Stimulated activated CD4-positive, alpha-beta T cell treated with anti-CD3 and anti-CD28 coated beads, Interleukin-4, amount 100 ng/mL, for 48 hours (primary cell): Measurements from ENCODE around the gene NR2F2.

Experiments used
- DNase-seq, 2 donors: peaks; one replicate each; pipeline ENCODE4 v3.0.0-alpha.2; 2020; ENCODE audit warnings: low read depth in 2 of 2

NR2F2 gene

DNA sequence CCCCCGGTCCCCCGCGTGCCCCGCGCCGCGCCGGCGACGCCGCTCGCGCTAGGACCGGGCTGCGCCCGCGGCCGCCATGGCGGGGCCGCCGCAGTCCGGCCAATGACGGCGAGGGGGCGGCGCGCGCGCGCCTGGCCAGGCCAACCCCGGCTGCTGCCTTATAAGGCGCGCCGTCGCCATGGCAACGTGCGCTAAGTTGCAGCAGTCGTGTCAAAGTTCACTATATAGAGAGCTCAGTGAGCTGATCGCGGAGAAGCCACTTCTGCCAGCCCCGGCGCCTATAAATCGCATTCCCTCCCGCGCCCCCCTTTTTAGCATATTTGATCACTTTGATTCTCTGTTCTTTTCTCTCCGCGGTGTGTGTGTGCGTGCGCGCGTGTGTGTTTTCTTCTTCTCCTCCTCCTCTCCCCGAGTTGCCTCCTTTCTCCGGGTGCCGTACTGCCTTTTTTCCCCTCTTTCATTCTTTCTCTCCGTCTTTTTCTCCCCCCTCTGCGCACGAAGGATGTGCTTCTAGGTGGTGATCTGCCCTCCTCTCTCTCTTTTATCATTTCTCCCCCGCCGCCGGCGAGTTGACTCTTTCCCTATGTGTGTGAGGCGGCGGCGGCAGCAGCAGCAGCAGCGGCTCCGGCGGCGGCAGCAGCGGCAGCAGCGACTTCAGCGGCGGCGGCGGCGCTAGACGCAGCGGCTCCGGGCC is at the start of gene NR2F2:
NR2F2 (plus strand) TSS at position 251 of the 694 bp plus-strand sequence. CDS start 1,406 bp downstream, outside the sequence.
- peak in 1 of 2 donors; percentile 43 for DNase-seq

DNA sequence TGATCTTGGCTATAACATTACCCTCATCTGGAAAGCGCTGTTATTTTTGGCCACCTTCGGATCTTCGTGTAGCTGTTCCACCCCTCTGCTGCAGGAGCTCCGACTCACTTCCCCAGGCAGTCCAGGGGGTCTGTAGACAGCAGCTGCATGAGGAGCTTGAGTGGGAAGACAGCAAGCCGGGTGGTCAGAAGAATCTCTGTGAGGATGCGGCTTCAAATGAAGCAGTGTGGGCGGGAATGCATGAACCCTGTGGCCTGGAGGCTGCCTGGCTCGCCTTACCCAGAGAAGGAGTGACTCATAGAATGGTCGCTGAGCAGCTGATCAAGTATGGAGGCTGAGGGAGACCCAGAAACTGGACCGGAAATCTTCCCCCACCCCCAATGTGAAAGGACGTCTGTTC is 45.2 kb upstream of the NR2F2 start:
- no peak for DNase-seq

DNA sequence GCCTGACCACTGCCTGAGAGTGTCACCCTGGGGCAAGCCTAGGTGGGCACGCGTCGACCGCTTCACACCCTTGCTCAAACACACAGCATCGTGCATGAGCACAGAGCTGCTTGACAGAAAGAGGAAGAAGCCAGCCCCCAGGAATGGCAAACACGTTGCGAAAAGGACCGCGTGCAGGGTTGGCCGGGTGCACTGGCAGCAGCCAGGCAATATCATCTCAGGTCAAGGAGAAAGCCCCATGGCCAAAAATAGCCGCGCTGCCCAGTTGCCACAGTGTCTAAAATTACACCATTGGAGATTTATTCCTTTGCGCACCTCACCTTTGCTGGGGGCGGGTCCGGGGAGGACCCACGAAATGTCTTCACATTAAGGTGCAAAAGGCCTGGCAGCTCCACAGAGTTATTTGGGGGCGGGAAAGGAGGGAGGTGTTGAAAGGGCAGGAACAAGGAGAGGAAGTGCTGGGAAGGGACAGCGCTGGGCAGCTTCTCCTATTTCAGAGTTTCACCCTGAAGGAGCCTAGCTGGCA is 44.7 kb upstream of the NR2F2 start:
- no peak for DNase-seq

DNA sequence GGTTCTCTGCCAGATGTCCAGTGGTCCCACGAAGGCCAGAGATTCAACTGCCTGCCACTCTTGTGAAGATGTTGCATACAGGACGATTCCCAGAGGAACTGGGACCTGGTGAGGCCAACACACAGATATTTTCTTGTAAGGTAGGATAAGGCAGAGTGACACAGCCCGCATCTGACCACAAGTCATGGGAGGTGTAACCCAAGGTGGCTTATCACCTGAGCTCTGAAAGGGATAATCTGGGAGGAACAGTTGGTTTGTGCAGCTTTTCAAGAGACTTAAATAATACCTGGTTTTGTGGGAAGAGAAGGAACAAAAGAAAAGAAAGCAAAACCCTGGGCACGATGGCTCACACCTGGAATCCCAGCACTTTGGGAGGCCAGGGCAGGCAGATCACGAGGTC is 39.8 kb upstream of the NR2F2 start:
- no peak for DNase-seq

DNA sequence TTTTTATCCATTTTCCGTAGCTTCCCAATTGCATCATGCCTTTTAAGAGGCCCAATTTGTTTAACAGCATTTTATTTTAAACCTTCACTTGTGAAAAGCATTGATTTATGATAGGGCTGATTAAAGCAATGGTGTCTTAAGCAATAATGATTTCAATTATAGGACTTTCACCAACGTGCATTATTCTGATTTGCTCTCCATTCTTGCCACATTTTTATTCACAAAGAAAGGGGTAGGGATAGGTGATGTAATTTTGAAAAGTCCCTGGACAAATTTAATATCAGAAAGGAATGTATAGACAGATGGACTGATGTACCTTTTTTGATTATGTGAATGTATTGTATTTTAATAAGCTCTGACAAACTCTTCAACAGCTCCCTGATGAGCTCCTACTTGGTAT is 37.9 kb upstream of the NR2F2 start:
- no peak for DNase-seq

DNA sequence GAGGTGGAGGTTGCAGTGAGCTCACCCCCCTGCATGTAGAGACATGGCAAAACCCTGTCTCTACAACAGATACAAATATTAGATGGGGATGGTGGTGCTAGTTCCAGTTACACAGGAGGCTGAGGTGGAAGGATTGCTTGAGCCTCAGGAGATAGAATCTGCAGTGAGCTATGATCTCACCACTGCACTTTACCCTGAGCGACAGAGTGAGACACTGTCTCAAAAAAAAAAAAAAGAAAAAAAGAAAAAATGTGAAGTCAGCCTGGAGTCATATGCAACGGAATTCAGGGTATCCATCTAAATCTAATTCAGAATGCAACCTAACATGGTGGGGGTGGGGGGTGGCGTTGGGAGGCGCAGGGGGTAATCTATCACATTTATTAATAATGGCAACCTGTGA is 37.1 kb upstream of the NR2F2 start:
- DNase-seq: no peak

DNA sequence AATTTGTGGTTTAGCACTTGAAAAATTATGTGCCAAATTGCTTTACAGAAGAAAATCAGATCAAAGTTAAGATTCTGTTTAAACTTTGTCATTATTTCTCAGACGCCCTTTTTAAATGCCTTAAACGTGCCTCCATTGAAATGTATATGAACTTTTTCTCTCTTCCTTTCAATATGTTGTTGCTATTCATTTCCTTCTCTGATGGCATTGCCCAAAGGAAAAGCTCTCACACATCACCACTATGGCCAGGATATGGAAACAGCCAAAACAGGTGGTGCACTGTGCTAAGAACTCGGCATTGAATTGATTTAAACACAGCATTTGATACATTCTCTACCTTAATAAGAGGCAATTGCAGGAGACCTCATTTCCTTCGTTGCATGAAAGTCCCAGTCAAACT is 35.7 kb upstream of the NR2F2 start:
- DNase-seq: no peak

DNA sequence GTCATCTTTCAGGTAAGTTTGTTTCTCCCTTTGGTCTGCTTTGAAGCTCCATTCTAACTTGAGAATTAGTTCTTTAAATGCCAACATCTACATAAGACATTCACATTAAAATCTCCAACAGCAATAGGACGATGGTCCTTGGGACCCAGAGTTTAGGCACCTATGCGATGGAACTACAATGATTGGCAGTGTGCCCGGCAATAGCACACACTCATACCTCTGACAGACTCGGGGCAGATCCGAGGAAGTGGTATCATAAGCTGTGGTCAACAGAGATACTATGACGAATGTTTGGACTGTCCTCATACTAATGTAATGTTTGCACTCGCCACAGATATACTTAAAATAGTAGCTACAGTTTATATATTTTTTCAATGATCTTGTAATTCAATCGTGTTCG is 34.2 kb upstream of the NR2F2 start:
- DNase-seq: no peak

DNA sequence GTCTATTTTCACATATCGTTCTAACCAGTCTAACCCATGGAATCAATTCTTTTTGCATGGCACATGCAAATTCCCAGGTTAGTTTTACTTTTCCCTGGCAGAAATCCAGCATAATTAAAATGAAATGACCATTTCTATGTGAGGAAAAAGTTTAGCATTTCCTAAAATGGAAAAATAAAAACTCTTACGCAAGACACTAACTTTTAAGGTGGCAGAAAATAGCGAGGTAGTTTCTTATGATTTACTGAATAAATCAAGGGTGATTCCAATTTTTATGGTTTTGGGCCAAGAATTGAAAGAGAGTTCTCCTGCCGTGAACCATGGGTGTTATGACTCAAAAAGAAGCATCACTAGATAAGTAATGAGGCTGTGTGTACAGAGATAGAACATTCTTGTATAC is 32.7 kb upstream of the NR2F2 start:
- no peak for DNase-seq

DNA sequence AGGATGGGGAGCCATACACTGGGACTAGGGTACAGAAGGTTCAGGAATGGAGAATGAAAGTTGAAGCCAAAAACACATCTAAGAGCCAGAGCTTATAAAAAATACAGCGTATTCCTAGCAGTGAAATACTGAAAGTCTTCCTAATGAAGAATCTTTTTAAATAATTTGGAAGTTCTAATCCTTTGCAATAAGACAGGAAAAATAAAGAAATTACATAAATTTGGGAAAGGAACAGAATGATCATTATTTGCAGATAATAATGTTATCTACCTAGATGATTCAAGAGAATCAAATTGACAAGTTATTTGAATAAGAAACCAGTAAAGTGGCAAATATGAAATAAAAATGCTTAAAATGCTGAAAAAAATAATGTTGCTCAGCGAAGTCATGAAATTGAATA is 32.3 kb upstream of the NR2F2 start:
- DNase-seq: no peak

DNA sequence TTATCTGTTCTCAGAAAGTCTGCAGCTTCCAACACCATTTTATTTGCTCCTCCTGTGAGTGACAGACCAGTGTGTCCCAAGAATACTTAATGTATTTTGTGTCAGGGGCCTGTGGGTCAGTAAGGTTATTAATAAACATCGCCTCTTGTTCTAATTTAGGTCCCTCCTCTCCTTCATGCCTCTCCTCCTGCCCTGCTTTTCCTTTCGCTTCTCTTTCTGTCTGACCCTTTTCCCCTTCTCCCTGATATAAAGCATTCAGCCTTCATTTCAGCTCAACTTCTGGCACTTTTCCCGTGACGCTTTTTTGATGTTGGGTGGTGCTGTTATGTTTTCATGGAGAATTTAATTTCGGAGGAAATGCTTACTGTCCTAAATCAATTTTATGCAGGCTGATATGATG is 29.7 kb upstream of the NR2F2 start:
- no peak for DNase-seq

DNA sequence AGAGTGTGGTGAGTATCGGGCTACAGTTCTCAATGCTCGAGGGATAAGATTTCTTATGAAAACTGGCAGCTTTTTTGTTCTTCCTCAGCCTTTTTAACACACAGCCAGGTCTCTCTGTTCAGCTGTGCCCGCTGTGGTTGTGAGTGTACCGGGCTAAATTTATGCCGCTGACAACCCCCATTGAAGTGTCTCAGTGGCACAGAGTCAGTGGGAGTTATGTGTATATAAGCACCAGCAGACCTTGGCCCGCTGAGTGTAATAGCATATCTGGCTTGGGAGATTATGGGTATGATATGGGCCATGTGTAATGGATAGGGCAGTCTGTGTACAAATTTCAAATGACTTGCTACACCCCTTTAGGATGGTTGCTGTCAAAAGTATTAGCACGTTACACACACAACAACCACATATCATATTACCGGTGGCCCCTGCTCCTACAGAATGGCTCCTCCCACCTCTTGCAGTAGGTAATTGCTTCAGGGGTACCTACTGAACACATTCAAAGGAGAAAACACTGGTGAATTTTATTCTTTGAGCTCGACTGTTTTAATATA is 26.9 kb upstream of the NR2F2 start:
- no peak for DNase-seq

DNA sequence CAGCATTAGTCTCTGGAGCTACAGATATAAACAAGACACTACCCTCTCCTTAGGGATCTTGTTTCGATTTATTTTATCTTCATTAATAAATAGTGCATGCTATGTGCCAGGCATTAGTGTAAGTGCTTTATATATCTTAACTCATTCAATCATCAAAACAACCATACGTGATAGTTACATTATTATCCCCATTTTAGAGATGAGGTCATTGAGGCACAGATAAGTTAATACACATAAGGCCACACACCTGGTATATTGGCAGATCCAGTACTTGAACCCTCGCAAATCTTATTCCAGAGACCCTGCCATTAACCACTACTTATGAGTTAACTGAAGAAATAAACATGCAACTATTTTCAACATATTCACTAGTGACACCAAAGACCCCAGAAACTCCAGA is 25.7 kb upstream of the NR2F2 start:
- no peak for DNase-seq

DNA sequence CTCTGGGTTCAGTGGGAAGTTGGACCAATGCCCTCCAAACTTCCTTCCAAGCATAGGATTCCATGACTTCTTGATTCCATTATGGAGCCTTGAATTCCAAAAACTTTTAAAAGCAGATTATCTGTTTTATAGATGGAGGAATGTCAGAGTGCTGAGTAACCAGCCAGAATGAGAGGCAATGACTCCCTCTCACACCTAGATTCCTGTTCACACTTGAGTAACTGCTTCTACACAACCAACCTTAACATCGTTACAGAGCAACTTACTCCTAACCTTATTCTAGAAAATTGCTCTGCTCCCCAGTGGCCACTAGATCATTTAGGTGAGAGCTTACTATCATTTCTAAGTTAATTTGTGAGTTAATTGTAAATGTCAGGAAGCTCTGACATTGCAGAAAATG is 24.2 kb upstream of the NR2F2 start:
- DNase-seq: no peak

DNA sequence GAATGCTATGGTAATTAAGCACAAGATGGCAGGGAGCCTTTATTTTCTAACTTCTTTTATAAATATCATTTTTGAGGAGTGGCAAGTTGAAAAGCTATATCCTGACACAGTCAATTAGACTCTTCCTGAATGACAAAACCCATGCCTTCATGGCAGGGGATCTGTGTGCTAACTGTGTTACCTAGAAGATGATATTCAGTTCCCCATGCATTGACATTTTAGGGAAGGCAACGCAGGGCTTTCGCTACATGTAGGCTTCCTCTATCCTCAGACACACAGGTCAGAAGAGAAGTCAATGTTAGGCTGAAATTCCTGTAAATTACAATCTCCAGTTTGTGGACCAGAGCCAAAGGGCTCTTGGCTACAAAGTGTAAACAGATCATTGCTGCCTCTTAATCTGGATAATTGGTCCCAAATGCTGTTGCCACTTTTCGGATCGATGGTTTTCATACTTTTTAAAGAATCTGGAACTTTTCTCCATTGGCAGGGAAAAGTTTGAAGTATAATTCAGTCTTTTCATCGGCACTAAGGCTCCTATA is 22.6 kb upstream of the NR2F2 start:
- DNase-seq: no peak

DNA sequence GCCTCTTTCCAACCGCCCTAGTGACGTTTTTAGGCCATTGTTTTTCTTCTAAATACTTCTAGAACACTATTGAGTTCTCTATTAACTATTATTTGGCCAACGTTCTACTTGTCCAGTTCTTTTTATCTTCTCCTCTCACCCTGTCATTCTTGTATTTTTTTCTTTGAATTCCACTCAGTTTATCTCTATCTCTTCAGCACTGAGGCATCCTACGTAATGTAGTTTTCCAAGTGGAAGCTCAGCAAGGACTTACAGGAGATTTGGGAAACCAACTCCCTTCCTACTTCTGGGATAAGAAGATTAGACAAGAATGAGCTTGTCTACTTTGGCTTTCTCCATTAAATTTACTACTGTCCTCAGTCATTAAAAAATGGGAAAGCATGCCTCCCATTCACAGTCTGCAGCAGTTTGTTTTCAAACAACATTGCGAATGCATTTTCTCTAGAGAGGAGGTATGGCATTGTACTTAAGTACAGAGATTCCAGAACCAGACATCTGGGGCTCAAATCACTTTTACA is 21.3 kb upstream of the NR2F2 start:
- no peak for DNase-seq

DNA sequence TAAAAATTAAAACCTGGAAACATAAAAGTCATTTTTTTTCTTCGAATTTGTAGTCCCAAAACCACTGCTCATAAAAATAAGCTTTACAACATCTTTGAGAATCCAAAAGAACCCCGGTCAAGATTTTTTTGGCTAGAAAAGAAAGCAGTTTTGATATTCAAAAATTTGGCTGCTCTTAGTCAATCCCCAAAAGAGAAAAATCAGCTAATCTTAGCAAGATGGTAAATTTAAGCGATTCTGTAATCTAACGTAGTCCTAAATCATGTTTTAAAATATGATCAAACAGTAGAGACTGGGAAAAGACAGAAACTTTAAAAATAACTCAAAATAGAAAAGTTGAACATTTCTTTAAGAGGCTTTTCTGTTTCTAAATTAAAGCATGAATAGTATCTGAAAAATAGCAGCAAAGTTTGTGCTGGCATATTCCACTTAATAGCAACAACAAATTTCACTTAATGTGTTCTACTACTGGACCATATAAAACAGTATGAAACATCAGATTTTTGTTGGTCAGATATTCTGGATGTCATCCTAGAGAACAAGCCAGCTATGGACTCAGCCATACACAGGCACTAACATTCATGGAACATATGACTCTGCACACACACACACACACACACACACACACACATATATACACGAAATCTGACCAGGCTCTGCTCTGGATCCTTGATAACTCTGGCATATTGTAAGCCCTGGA is 19.1 kb upstream of the NR2F2 start:
- no peak for DNase-seq

DNA sequence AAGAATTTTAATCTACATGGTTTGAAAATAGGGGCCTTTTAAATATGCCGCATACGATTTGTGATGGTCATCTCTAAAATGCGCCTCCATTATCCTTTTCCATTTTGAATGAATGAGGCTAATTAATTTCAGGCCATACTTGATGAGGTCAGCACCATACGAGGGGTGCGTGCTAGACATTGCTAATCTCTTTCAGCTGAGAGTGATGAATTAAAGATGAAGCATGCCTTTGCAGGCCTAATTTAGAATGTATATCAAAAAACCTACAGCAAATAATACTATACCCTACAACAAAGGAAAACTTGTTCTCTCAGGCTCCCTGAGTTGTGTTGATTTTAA is 18.6 kb upstream of the NR2F2 start:
- no peak for DNase-seq

DNA sequence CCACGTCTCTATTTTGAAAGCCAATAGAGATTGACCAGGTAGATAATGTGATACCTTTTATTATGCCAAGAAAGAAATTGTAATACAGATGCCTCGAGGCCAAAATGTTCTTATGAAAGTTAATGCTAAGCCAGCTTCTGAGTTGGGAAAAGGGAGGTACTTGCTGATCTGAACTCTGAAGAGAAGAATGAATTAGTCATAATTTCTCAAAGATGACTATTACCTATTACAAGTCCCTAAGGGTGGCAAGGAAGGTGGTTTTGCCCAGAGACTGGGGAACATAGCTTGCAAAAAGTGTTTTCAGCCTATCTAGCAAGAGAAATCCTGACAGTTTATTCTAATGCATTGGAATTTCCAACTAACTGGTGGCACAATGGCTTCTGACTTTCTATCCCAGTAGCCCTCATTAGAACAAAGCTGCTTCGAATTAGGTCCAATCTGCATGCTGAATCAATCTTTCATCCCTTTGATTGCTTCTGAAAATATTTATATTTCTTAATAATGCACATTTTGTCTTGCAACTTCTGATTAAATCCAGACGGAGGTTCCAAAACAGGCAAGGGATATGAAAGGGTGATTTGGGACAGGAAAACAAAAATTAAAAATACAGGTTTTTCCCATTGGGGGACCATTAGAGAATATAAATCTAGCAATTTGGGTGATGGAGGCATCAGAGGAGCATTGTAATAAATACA is 17.7 kb upstream of the NR2F2 start:
- no peak for DNase-seq

DNA sequence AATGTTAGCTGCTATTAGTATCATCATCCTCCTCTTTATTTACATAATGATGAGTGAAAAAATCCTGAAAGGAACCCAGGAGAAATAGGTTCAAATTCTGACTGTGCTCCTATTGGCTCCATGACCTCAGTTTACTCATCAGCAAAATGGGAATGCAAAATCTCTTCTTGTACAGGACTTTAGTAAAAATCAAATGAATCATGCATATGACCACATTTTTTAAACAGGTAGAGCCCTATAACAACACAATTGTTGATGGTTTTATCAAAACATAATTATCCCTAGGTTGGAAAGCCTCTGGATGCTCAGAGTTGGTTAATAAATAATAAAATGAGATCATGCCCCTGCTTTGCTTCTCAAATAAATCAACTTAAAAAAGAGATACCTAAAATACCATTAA is 16.0 kb upstream of the NR2F2 start:
- DNase-seq: no peak

DNA sequence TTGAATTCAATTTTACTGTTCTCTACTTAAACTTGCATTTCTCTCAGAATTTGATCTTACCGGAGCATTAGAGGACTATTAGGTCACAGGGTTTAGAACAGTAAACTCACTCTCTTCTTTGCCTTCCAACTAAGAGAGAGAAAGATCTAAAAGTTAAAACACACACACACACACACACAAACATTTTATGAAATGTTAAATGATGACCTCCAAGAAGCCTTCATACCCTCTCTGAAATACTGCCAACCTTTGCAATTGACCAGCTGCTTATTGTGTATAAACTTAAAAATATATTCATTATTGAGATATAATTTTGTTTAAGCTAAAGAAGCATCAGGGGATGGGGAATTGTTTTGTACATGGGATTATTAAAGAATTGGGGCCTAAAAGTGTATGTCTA is 15.5 kb upstream of the NR2F2 start:
- DNase-seq: no peak

DNA sequence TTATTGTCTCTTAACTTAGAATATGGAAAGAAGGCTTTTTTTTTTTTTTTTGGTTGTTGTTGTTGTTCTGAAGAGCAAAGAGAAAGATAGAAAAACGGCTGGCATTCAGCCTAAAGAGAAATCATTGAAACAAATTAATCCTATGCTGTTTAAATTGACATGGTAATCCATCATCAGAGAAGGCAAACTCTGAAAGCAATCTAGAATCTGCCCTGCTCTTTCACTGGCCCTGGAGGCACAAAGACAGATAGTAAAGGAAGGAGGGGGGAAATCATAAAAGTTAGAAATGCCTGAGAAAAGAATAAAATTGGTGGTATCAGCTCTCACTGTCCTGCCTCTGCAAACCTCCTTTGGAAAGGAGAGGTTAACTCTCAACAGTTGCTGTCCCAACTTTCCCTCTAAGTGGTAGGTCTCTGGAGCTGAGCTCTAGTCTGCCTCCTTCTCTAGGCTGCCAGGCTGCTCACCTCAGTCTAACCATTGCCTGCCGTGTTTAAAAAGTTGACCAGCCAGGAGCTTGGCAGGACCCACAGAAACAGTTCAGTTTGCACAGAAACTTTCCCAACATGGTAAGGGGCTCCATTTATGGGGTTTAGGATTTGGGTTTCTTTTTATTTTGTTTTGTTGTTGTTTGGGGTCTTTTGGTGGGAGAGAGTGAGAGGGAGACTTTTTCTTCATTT is 13.4 kb upstream of the NR2F2 start:
- no peak for DNase-seq
